Mesenchymal stem cell (in vitro differentiated cells and primary cell): ENCODE data around the gene PLCH2.

Source experiments
- DNase-seq: peaks from one replicate; pipeline ENCODE4 v3.0.0-alpha.2; 2013
- H2AFZ ChIP-seq: one replicate; pipeline ENCODE4 v1.6.1; 2013; ENCODE audit warnings: low read depth, mild to moderate bottlenecking, control low read depth, inconsistent platforms, low read length, moderate library complexity
- H2AK5ac ChIP-seq: 2 replicates; pipeline ENCODE4 v1.6.1; 2013; ENCODE audit warnings: low read length, moderate library complexity, mild to moderate bottlenecking, inconsistent platforms; ENCODE audit not compliant: severe bottlenecking
- H2BK120ac ChIP-seq: one replicate; pipeline ENCODE4 v1.6.1; 2013; ENCODE audit warnings: low read depth, mild to moderate bottlenecking, inconsistent platforms, low read length, moderate library complexity
- H2BK12ac ChIP-seq, 2 experiments: one replicate each; pipeline ENCODE4 v1.6.1; 2013; ENCODE audit warnings: inconsistent platforms in 2 of 2, low read length in 2 of 2, mild to moderate bottlenecking in 2 of 2, moderate library complexity in 2 of 2, control low read depth in 1 of 2
- H2BK15ac ChIP-seq: one replicate; pipeline ENCODE4 v1.6.1; 2013; ENCODE audit warnings: mild to moderate bottlenecking, low read depth, inconsistent platforms; ENCODE audit not compliant: poor library complexity, severe bottlenecking
- H2BK5ac ChIP-seq: 2 replicates; pipeline ENCODE4 v1.6.1; 2013; ENCODE audit warnings: low read depth, mild to moderate bottlenecking, low read length, control low read depth, inconsistent platforms; ENCODE audit not compliant: poor library complexity, severe bottlenecking
- H3K14ac ChIP-seq, 2 experiments: one replicate each; pipeline ENCODE4 v1.6.1; 2013; ENCODE audit warnings: inconsistent platforms in 2 of 2, low read length in 2 of 2, control low read depth in 1 of 2, mild to moderate bottlenecking in 1 of 2, moderate library complexity in 1 of 2
- H3K18ac ChIP-seq, 2 experiments: one replicate each; pipeline ENCODE4 v1.6.1; 2013; ENCODE audit warnings: inconsistent platforms in 2 of 2, low read length in 2 of 2, control low read depth in 1 of 2, low read depth in 1 of 2, mild to moderate bottlenecking in 1 of 2
- H3K23ac ChIP-seq, 2 experiments: one replicate each; pipeline ENCODE4 v1.6.1; 2013; ENCODE audit warnings: inconsistent platforms in 2 of 2, low read length in 2 of 2, mild to moderate bottlenecking in 2 of 2, moderate library complexity in 2 of 2, control low read depth in 1 of 2
- H3K27ac ChIP-seq: 2 replicates; pipeline ENCODE4 v1.5.1; 2013; ENCODE audit warnings: mild to moderate bottlenecking, moderate library complexity, low read length, control low read depth, inconsistent platforms; ENCODE audit not compliant: poor library complexity, severe bottlenecking
- H3K27me3 ChIP-seq, 2 experiments: 2 replicates each; pipeline versions ENCODE4 v1.6.1 to v1.7.0; 2013; ENCODE audit warnings: low read length in 2 of 2, mild to moderate bottlenecking in 2 of 2, moderate library complexity in 2 of 2, control low read depth in 1 of 2, inconsistent platforms in 1 of 2; ENCODE audit not compliant: control insufficient read depth in 1 of 2, insufficient read depth in 1 of 2
- H3K36me3 ChIP-seq, 2 experiments: 2 replicates each; pipeline versions ENCODE4 v1.6.1 to v1.7.0; 2013; ENCODE audit warnings: low read length in 2 of 2, control low read depth in 1 of 2, inconsistent platforms in 1 of 2, low read depth in 1 of 2, mild to moderate bottlenecking in 1 of 2; ENCODE audit not compliant: insufficient read depth in 2 of 2, control insufficient read depth in 1 of 2
- H3K4ac ChIP-seq, 2 experiments: one replicate each; pipeline ENCODE4 v1.6.1; 2013; ENCODE audit warnings: inconsistent platforms in 2 of 2, low read length in 2 of 2, mild to moderate bottlenecking in 2 of 2, moderate library complexity in 2 of 2, control low read depth in 1 of 2, low read depth in 1 of 2
- H3K4me1 ChIP-seq: 2 replicates; pipeline ENCODE4 v1.6.1; 2013; ENCODE audit warnings: low read depth, low read length, control low read depth; ENCODE audit not compliant: control insufficient read depth, insufficient read depth
- H3K4me2 ChIP-seq: 2 replicates; pipeline ENCODE4 v1.6.1; 2013; ENCODE audit warnings: low read length, mild to moderate bottlenecking, inconsistent platforms; ENCODE audit not compliant: poor library complexity, severe bottlenecking
- H3K4me3 ChIP-seq, 2 experiments: 2 replicates each; pipeline versions ENCODE4 v1.5.1 to v1.7.0; 2013; ENCODE audit warnings: low read length in 2 of 2, mild to moderate bottlenecking in 2 of 2, control low read depth in 1 of 2, low read depth in 1 of 2; ENCODE audit not compliant: insufficient read depth in 1 of 2
- H3K79me1 ChIP-seq: replicated peaks from 2 replicates; pipeline ENCODE4 v1.6.1; 2013; ENCODE audit warnings: mild to moderate bottlenecking, control low read depth, low read length, inconsistent platforms; ENCODE audit not compliant: poor library complexity, severe bottlenecking
- H3K9ac ChIP-seq: 2 replicates; pipeline ENCODE4 v1.7.0; 2013; ENCODE audit warnings: mild to moderate bottlenecking, low read length, moderate library complexity
- H3K9me3 ChIP-seq: 2 replicates; pipeline ENCODE4 v1.7.0; 2013; ENCODE audit warnings: mild to moderate bottlenecking, low read length; ENCODE audit not compliant: control insufficient read depth
- H4K8ac ChIP-seq: one replicate; pipeline ENCODE4 v1.6.1; 2013; ENCODE audit warnings: inconsistent platforms, mild to moderate bottlenecking, low read length, moderate library complexity
- H4K91ac ChIP-seq: one replicate; pipeline ENCODE4 v1.6.1; 2013; ENCODE audit warnings: mild to moderate bottlenecking, low read length, inconsistent platforms
- WGBS: methylation state at CpG from one replicate; pipeline ENCODE4 v1.1.7; 2013; ENCODE audit warnings: mixed read lengths; 5-methylcytosine and 5-hydroxymethylcytosine counted together

PLCH2 gene

GRCh38 chr1:2508180-2508579 lies 32.1 kb downstream of the PLCH2 start:
- H3K27ac ChIP-seq, result no peak overlapping the region
- no peaks in the 10 kb centered on the region for H3K9me3 ChIP-seq
- H4K8ac ChIP-seq, result no peak overlapping the region
- WGBS, result 91% methylated on average over 19 of the region's 24 CpGs
- H3K79me1 ChIP-seq, result peaks cover 7% of the 10 kb centered on the region
- H2AFZ ChIP-seq, result no peak overlapping the region
- no peak overlapping the region for H2BK5ac ChIP-seq
- no peak overlapping the region for H3K4me2 ChIP-seq
- peaks cover 39 to 81% of the 10 kb centered on the region in 2 experiments for H3K36me3 ChIP-seq
- no peak overlapping the region for H3K23ac ChIP-seq
- no peak overlapping the region for H2BK12ac ChIP-seq
- H3K14ac ChIP-seq, result no peak overlapping the region
- peaks cover 0 to 28% of the 10 kb centered on the region in 2 experiments for H3K27me3 ChIP-seq
- H3K4me1 ChIP-seq, result peaks cover 16% of the 10 kb centered on the region
- no peak for DNase-seq
- no peak overlapping the region for H3K4ac ChIP-seq
- H2AK5ac ChIP-seq, result no peak overlapping the region
- H2BK120ac ChIP-seq, result no peak overlapping the region
- H3K18ac ChIP-seq, result no peak overlapping the region
- no peak overlapping the region for H2BK15ac ChIP-seq
- H4K91ac ChIP-seq, result no peak overlapping the region
- no peak overlapping the region for H3K9ac ChIP-seq
- no peak overlapping the region for H3K4me3 ChIP-seq

- Histone ChIP-seq H3K4ac (no peak overlapping the region), H2BK5ac (no peak overlapping the region)
Measured at GRCh38 chr1:2508751-2509150, 32.7 kb downstream of the PLCH2 start.

GRCh38 chr1:2509589-2509988 lies 33.5 kb downstream of the PLCH2 start:
- Histone ChIP-seq H4K91ac (no peak overlapping the region), H3K27me3 (peaks cover 0 to 15% of the 10 kb centered on the region in 2 experiments), H2AFZ (no peak overlapping the region), H3K79me1 (peaks cover 12% of the 10 kb centered on the region), H3K4me2 (no peak overlapping the region), H2BK12ac (no peak overlapping the region), H3K27ac (no peak overlapping the region), H3K4ac (no peak overlapping the region), H3K23ac (no peak overlapping the region), H3K9me3 (no peaks in the 10 kb centered on the region), H3K4me3 (no peak overlapping the region), H3K18ac (no peak overlapping the region), H2AK5ac (no peak overlapping the region), H4K8ac (no peak overlapping the region), H2BK15ac (no peak overlapping the region), H3K36me3 (peaks cover 49 to 90% of the 10 kb centered on the region in 2 experiments), H3K9ac (no peak overlapping the region), H2BK120ac (no peak overlapping the region), H3K14ac (no peak overlapping the region), H3K4me1 (peaks cover 11% of the 10 kb centered on the region), H2BK5ac (no peak overlapping the region)
- WGBS, result 91% methylated on average over 11 of the region's 11 CpGs
- no peak for DNase-seq

More at GRCh38 chr1:2508751-2509150, 32.7 kb downstream of the PLCH2 start:
- H3K23ac ChIP-seq, result no peak overlapping the region
- H4K91ac ChIP-seq, result no peak overlapping the region
- no peak overlapping the region for H3K4me2 ChIP-seq
- no peak overlapping the region for H2BK15ac ChIP-seq
- H2AFZ ChIP-seq, result no peak overlapping the region
- H3K4me1 ChIP-seq, result peaks cover 14% of the 10 kb centered on the region
- H3K9me3 ChIP-seq, result no peaks in the 10 kb centered on the region
- no peak overlapping the region for H3K27ac ChIP-seq
- H4K8ac ChIP-seq, result no peak overlapping the region
- H2BK120ac ChIP-seq, result no peak overlapping the region
- no peak overlapping the region for H2BK12ac ChIP-seq
- H3K14ac ChIP-seq, result no peak overlapping the region
- peaks cover 11% of the 10 kb centered on the region for H3K79me1 ChIP-seq
- 96% methylated on average over 29 of the region's 29 CpGs for WGBS
- H3K4me3 ChIP-seq, result no peak overlapping the region
- DNase-seq, result no peak
- no peak overlapping the region for H2AK5ac ChIP-seq
- H3K18ac ChIP-seq, result no peak overlapping the region
- peaks cover 0 to 23% of the 10 kb centered on the region in 2 experiments for H3K27me3 ChIP-seq
- H3K9ac ChIP-seq, result no peak overlapping the region
- peaks cover 45 to 87% of the 10 kb centered on the region in 2 experiments for H3K36me3 ChIP-seq

GRCh38 chr1:2510366-2511155 lies 34.5 kb downstream of the PLCH2 start:
- H3K4me2 ChIP-seq, result no peak overlapping the region
- WGBS, result 95% methylated on average over 27 of the region's 27 CpGs
- H3K27ac ChIP-seq, result no peak overlapping the region
- H3K4me1 ChIP-seq, result peaks cover 7% of the 10 kb centered on the region
- H3K14ac ChIP-seq, result no peak overlapping the region
- H2BK15ac ChIP-seq, result no peak overlapping the region
- no peak overlapping the region for H3K23ac ChIP-seq
- no peak overlapping the region for H4K91ac ChIP-seq
- H3K4ac ChIP-seq, result no peak overlapping the region
- no peak overlapping the region for H3K9ac ChIP-seq
- H2AK5ac ChIP-seq, result no peak overlapping the region
- H2AFZ ChIP-seq, result no peak overlapping the region
- no peak overlapping the region for H2BK12ac ChIP-seq
- H2BK120ac ChIP-seq, result no peak overlapping the region
- no peaks in the 10 kb centered on the region for H3K9me3 ChIP-seq
- peaks cover 57 to 92% of the 10 kb centered on the region in 2 experiments for H3K36me3 ChIP-seq
- no peak overlapping the region for H2BK5ac ChIP-seq
- peaks cover 0 to 6% of the 10 kb centered on the region in 2 experiments for H3K27me3 ChIP-seq
- peaks cover 20% of the 10 kb centered on the region for H3K79me1 ChIP-seq
- no peak overlapping the region for H3K4me3 ChIP-seq
- DNase-seq, result no peak
- H3K18ac ChIP-seq, result no peak overlapping the region
- H4K8ac ChIP-seq, result no peak overlapping the region
